ENCODE results near the gene SRPK3. TPM values are rescaled to one million over a fixed set of nuclear protein-coding genes. Genes with fewer than 3 reads are reported as not detected.
"Not testable (repeated sequence)": the region's sequence is repeated elsewhere in the genome, so short reads cannot be mapped to it uniquely, and the experiment has no call there.

SRPK3 gene
- total RNA-seq, 1 donor from 2014 or later, result 0.25 TPM

- not testable (repeated sequence) for DNase-seq (ENCODE audit: low read depth)
Observed at GRCh38 chrX:153745067-153745433, 35.8 kb upstream of the SRPK3 start.

- no peak for DNase-seq (ENCODE audit: low read depth)
Observed at GRCh38 chrX:153746359-153746758, 34.5 kb upstream of the SRPK3 start.

GRCh38 chrX:153746991-153747390 lies 33.9 kb upstream of the SRPK3 start:
- DNase-seq (ENCODE audit: low read depth), result not testable (repeated sequence)

- not testable (repeated sequence) for DNase-seq (ENCODE audit: low read depth)
Observed at GRCh38 chrX:153749017-153749416, 31.8 kb upstream of the SRPK3 start.

- no peak for DNase-seq (ENCODE audit: low read depth)
Observed at GRCh38 chrX:153750127-153750774, 30.6 kb upstream of the SRPK3 start.

GRCh38 chrX:153755136-153755535 lies 25.7 kb upstream of the SRPK3 start:
- no peak for DNase-seq (ENCODE audit: low read depth)

GRCh38 chrX:153761863-153762262 lies 19.0 kb upstream of the SRPK3 start:
- DNase-seq (ENCODE audit: low read depth), result no peak

- no peak for DNase-seq (ENCODE audit: low read depth)
Observed at GRCh38 chrX:153762626-153763173, 18.1 kb upstream of the SRPK3 start.

- no peak for DNase-seq (ENCODE audit: low read depth)
Observed at GRCh38 chrX:153763298-153763932, 17.4 kb upstream of the SRPK3 start.

- peak; percentile 28 for DNase-seq (ENCODE audit: low read depth)
Observed at GRCh38 chrX:153763989-153764755, 16.7 kb upstream of the SRPK3 start, which contains the start of gene PLXNB3. Gene PLXNB3, plus strand, starts transcription at chrX:153764249. Its CDS starts 1,287 bp downstream, at chrX:153765536.

GRCh38 chrX:153764786-153765137 lies 16.1 kb upstream of the SRPK3 start:
- DNase-seq (ENCODE audit: low read depth), result no peak

- no peak for DNase-seq (ENCODE audit: low read depth)
Observed at GRCh38 chrX:153765138-153766079, 15.4 kb upstream of the SRPK3 start.

GRCh38 chrX:153766098-153766817 lies 14.6 kb upstream of the SRPK3 start:
- DNase-seq (ENCODE audit: low read depth), result peak; percentile 36

GRCh38 chrX:153766871-153767673 lies 13.8 kb upstream of the SRPK3 start:
- DNase-seq (ENCODE audit: low read depth), result no peak

GRCh38 chrX:153767674-153768055 lies 13.2 kb upstream of the SRPK3 start:
- DNase-seq (ENCODE audit: low read depth), result no peak

GRCh38 chrX:153768311-153769157 lies 12.3 kb upstream of the SRPK3 start:
- no peak for DNase-seq (ENCODE audit: low read depth)

GRCh38 chrX:153769158-153769864 lies 11.5 kb upstream of the SRPK3 start:
- DNase-seq (ENCODE audit: low read depth), result no peak

GRCh38 chrX:153769865-153770600 lies 10.8 kb upstream of the SRPK3 start:
- DNase-seq (ENCODE audit: low read depth), result no peak
